GM12878 (cell line): Measurements from ENCODE around the gene SH3GL3. TPM values are rescaled to one million over a fixed set of nuclear protein-coding genes. Genes with fewer than 3 reads are reported as not detected.

Experiments
- ATAC-seq: fragments of 200-7000 bp; cut with Tn5 transposase; 3 replicates; pipeline ENCODE4 v1.9.1; 2020; ENCODE audit warnings: mild to moderate bottlenecking, moderate library complexity
- BruUV-seq: library from RNA; stranded (reverse); fragments of 400-500 nt; replicated peaks from 2 replicates; lab custom pipeline; 2021; lab: Mats Ljungman, UMichigan
- CTCF ChIA-PET: fragments of 300-600 bp; sonication (Branson Sonifier 250); formaldehyde crosslinking; extraction: SDS; loops from one replicate; lab custom pipeline; 2021; ENCODE audit warnings: inconsistent platforms; lab: Yijun Ruan, JAX
- POLR2A ChIA-PET: fragments of 350-600 bp; formaldehyde crosslinking; extraction: SDS; loops from one replicate; lab custom pipeline; 2021; ENCODE audit warnings: inconsistent platforms; lab: Charles Lee
- RAD21 ChIA-PET: fragments of 300-600 bp; sonication (Branson Sonifier 250); formaldehyde crosslinking; loops from one replicate; lab custom pipeline; 2023; ENCODE audit warnings: antibody characterized with exemption; ENCODE audit not compliant: unreplicated experiment; lab: Charles Lee
- SMC1A ChIA-PET: fragments of 300-600 bp; sonication (Branson Sonifier 250); formaldehyde crosslinking; loops from one replicate; lab custom pipeline; 2023; ENCODE audit not compliant: unreplicated experiment, uncharacterized antibody; lab: Charles Lee
- DNase-seq: peaks from one replicate; pipeline ENCODE4 v3.0.0-alpha.2; 2011; ENCODE audit warnings: low read depth, low spot score
- FAIRE-seq: peaks from 3 replicates; lab custom pipeline; 2011; peaks lifted over from hg19 to GRCh38; lab: Jason Lieb, UNC
- H2AFZ ChIP-seq: 2 replicates; pipeline ENCODE4 v1.6.0; 2011; ENCODE audit warnings: low read depth, low read length, control low read depth; ENCODE audit not compliant: control insufficient read depth
- H3K27ac ChIP-seq: 2 replicates; pipeline ENCODE4 v1.5.1; 2011; ENCODE audit warnings: control low read depth; ENCODE audit not compliant: control insufficient read depth, insufficient read depth
- H3K27me3 ChIP-seq, 2 experiments: replicated peaks in 1 of 2; 2 replicates each; pipeline versions ENCODE4 v1.6.0 to v1.6.1; 2011; ENCODE audit warnings: low read length in 1 of 2; ENCODE audit not compliant: control insufficient read depth in 2 of 2, insufficient read depth in 2 of 2
- H3K36me3 ChIP-seq, 2 experiments: 2 replicates each; pipeline ENCODE4 v1.5.1; 2011; ENCODE audit warnings: low read length in 1 of 2; ENCODE audit not compliant: control insufficient read depth in 2 of 2, insufficient read depth in 2 of 2
- H3K4me1 ChIP-seq: 2 replicates; pipeline ENCODE4 v1.6.1; 2011; ENCODE audit warnings: mild to moderate bottlenecking, low read length, moderate library complexity, mixed read lengths; ENCODE audit not compliant: control insufficient read depth, insufficient read depth
- H3K4me2 ChIP-seq: 2 replicates; pipeline ENCODE4 v1.6.0; 2011; ENCODE audit warnings: control low read depth; ENCODE audit not compliant: control insufficient read depth, insufficient read depth
- H3K4me3 ChIP-seq: fragments of 200-600 bp; sonication (generic); 2 replicates; pipeline ENCODE4 v1.5.1; 2016
- H3K79me2 ChIP-seq: 2 replicates; pipeline ENCODE4 v1.6.0; 2011; ENCODE audit warnings: low read length; ENCODE audit not compliant: control insufficient read depth, insufficient read depth
- H3K9ac ChIP-seq: 2 replicates; pipeline ENCODE4 v1.8.0; 2011; ENCODE audit warnings: low read length, control low read depth, mixed read lengths; ENCODE audit not compliant: control insufficient read depth, insufficient read depth
- H3K9me3 ChIP-seq: replicated peaks from 3 replicates; pipeline ENCODE4 v1.5.1; 2011; ENCODE audit warnings: mild to moderate bottlenecking, low read length; ENCODE audit not compliant: control insufficient read depth, insufficient read depth
- H4K20me1 ChIP-seq: 2 replicates; pipeline ENCODE4 v1.6.0; 2011; ENCODE audit not compliant: control insufficient read depth, insufficient read depth
- ASH2L ChIP-seq: fragments of 300-600, 200-600 bp; sonication (generic); IDR thresholded peaks from 2 replicates; pipeline ENCODE4 v1.6.1; 2017; ENCODE audit warnings: low read depth, mild to moderate bottlenecking, borderline replicate concordance
- BHLHE40 ChIP-seq, 2 experiments: fragments of 450-650 bp in 1 of 2; IDR thresholded peaks; 2 replicates each; pipeline ENCODE4 v1.6.1; 2011 to 2017; ENCODE audit warnings: low read depth in 2 of 2, borderline replicate concordance in 1 of 2, improper control_type of control experiment in 1 of 2, low read length in 1 of 2, mild to moderate bottlenecking in 1 of 2
- CHD4 ChIP-seq: fragments of 200-600 bp; sonication (generic); IDR thresholded peaks from 2 replicates; pipeline ENCODE4 v1.6.1; 2016; ENCODE audit warnings: mild to moderate bottlenecking
- ETV6 ChIP-seq, 2 experiments: fragments of 450-650 bp in 1 of 2; IDR thresholded peaks in 1 of 2; conservative IDR thresholded peaks in 1 of 2; 2 replicates each; pipeline ENCODE4 v1.6.1; 2014; ENCODE audit warnings: antibody characterized with exemption in 1 of 2, borderline replicate concordance in 1 of 2, low read depth in 1 of 2, mild to moderate bottlenecking in 1 of 2, moderate library complexity in 1 of 2
- MTA2 ChIP-seq: fragments of 450-650 bp; IDR thresholded peaks from 2 replicates; pipeline ENCODE4 v1.6.1; 2016; ENCODE audit warnings: low read depth, mild to moderate bottlenecking, moderate library complexity
- SIX5 ChIP-seq: IDR thresholded peaks from 2 replicates; pipeline ENCODE4 v1.6.1; 2011; ENCODE audit warnings: mild to moderate bottlenecking, low read depth, low read length, moderate library complexity; ENCODE audit not compliant: severe bottlenecking
- SMARCA5 ChIP-seq: fragments of 450-650 bp; IDR thresholded peaks from 2 replicates; pipeline ENCODE4 v1.6.1; 2017; ENCODE audit warnings: mild to moderate bottlenecking
- SUPT20H ChIP-seq: IDR thresholded peaks from 2 replicates; pipeline ENCODE4 v1.6.1; 2011; ENCODE audit warnings: low read depth, mild to moderate bottlenecking, low read length, moderate library complexity, borderline replicate concordance; ENCODE audit not compliant: control insufficient read depth
- TAF1 ChIP-seq: IDR thresholded peaks from 2 replicates; pipeline ENCODE4 v1.6.1; 2011; ENCODE audit warnings: mild to moderate bottlenecking, low read depth, low read length, borderline replicate concordance
- USF1 ChIP-seq: IDR thresholded peaks from 2 replicates; pipeline ENCODE4 v1.6.1; 2011; ENCODE audit warnings: borderline replicate concordance, low read depth, mild to moderate bottlenecking, moderate library complexity, mixed read lengths, low read length; ENCODE audit not compliant: insufficient read depth; ENCODE audit errors: extremely low read length
- ZBTB11 ChIP-seq: fragments of 450-650 bp; formaldehyde crosslinking; IDR thresholded peaks from 2 replicates; pipeline ENCODE4 v1.5.0; 2022; ENCODE audit warnings: mild to moderate bottlenecking, missing genetic modification characterization
- WGBS: methylation state at CpG from one replicate; pipeline ENCODE4 v1.1.6; 2016; ENCODE audit warnings: low lambda C conversion rate; ENCODE audit not compliant: insufficient replicate concordance, insufficient coverage; ENCODE audit errors: missing lambda C conversion rate; 5-methylcytosine and 5-hydroxymethylcytosine counted together
- in situ Hi-C: fragments of 300-500 bp; cut with MboI; formaldehyde crosslinking; loops from 9 replicates; pipeline ENCODE4 v1.14.3; 2018; ENCODE audit warnings: mixed read lengths
- intact Hi-C: fragments of 100-400 bp; cut with micrococcal nuclease; formaldehyde crosslinking; loops from one replicate; pipeline ENCODE4 v1.14.2; 2022; ENCODE audit not compliant: unreplicated experiment
- polyA plus RNA-seq, 11 experiments: library from polyadenylated mRNA; depleted of rRNA in 4 of 11; unstranded in 6 of 11; stranded (reverse) in 5 of 11; fragments of >200 nt; fragmentation: Nextera tagmentation in 4 of 11; fragmentation: Illumina TruSeq in 1 of 11; extraction: Ambion mirVana in 4 of 11; extraction: Trizol in 1 of 11; gene quantifications; 1 replicate in 1 of 11; 2 replicates in 10 of 11; pipeline versions ENCODE4 v1.2.1 to v1.2.3, GENCODE V29; 2011 to 2016; ENCODE audit warnings: inconsistent platforms in 2 of 11, missing spikeins in 2 of 11, low read depth in 1 of 11
- total RNA-seq, 4 experiments: library from RNA; depleted of rRNA in 3 of 4; stranded (reverse); fragments of >200 nt in 3 of 4; fragmentation: Illumina TruSeq in 1 of 4; extraction: Trizol in 1 of 4; gene quantifications; 2 replicates each; pipeline versions ENCODE4 v1.2.1 to v1.2.3, GENCODE V29; 2013 to 2021

The SH3GL3 gene
- total and polyA plus RNA-seq, 10 of the 15 experiments (the other 5 are each of a cell fraction or from before 2014, with no cell fraction given): not detected

GRCh38 chr15:83533410-83533962, 86.3 kb downstream of the SH3GL3 start:
- FAIRE-seq: no peak
- CTCF ChIA-PET: no interaction called here

GRCh38 chr15:83537606-83538005, 90.5 kb downstream of the SH3GL3 start:
- DNase-seq (no peak), FAIRE-seq (no peak), ATAC-seq (no peak)
- Histone ChIP-seq H4K20me1 (no peaks in the 10 kb centered on the region), H3K9me3 (no peaks in the 10 kb centered on the region), H3K9ac (no peak overlapping the region), H3K4me2 (no peak overlapping the region), H3K27ac (no peak overlapping the region), H3K79me2 (no peaks in the 10 kb centered on the region), H2AFZ (no peak overlapping the region), H3K4me3 (no peak overlapping the region), H3K27me3 (no peaks in the 10 kb centered on the region), H3K36me3 (no peaks in the 10 kb centered on the region), H3K4me1 (no peaks in the 10 kb centered on the region)
- WGBS: 69% methylated on average over 2 of the region's 2 CpGs
- POLR2A ChIA-PET: no interaction called here
- SMC1A ChIA-PET: no interaction called here
- CTCF ChIA-PET: no interaction called here
- intact Hi-C loops (no loop called here), in situ Hi-C loops (no loop called here)
- BruUV-seq: no TSS peak
- RAD21 ChIA-PET: no interaction called here
- TF ChIP-seq TAF1: no peak
- TF ChIP-seq BHLHE40 (IDR thresholded peaks at IDR 0.05; ENCODE audit: borderline replicate concordance in 1 of 2, low read depth in 2 of 2, low read length in 1 of 2): no peak
- no peak for TF ChIP-seq ZBTB11 (CRISPR knock-in tag)
- no peak for TF ChIP-seq SMARCA5
- TF ChIP-seq SIX5: no peak
- TF ChIP-seq MTA2: no peak
- no peak for TF ChIP-seq ETV6 (conservative IDR thresholded peaks at IDR 0.05 in 1 of 2, IDR thresholded peaks at IDR 0.05 in 1 of 2; ENCODE audit: borderline replicate concordance in 1 of 2, low read depth in 1 of 2)
- no peak for TF ChIP-seq USF1
- TF ChIP-seq SUPT20H: no peak

More at GRCh38 chr15:83533410-83533962, 86.3 kb downstream of the SH3GL3 start:
- H3K4me3 ChIP-seq: no peak overlapping the region
- ChIA-PET POLR2A (interaction anchor here (0.7 kb wide), 1 partner anchor 52 kb away, joined by 3 read pairs; no protein-coding TSS in a partner anchor), SMC1A (interaction anchor here (0.6 to 1.0 kb wide), 2 partner anchors 116 to 143 kb away, joined by 3 to 4 read pairs; no protein-coding TSS in a partner anchor), RAD21 (no interaction called here)
- H2AFZ ChIP-seq: no peak overlapping the region
- intact Hi-C loops: no loop called here
- H4K20me1 ChIP-seq: no peaks in the 10 kb centered on the region; the same call in 1 of the 2 replicates
- H3K27ac ChIP-seq: no peak overlapping the region
- no peaks in the 10 kb centered on the region for H3K27me3 ChIP-seq
- in situ Hi-C loops: no loop called here
- H3K4me1 ChIP-seq: no peaks in the 10 kb centered on the region
- TF ChIP-seq CHD4 (no peak), ASH2L (no peak)
- DNase-seq: no peak
- 0% methylated on average over 4 of the region's 4 CpGs for WGBS
- no peaks in the 10 kb centered on the region for H3K79me2 ChIP-seq
- no peak overlapping the region for H3K4me2 ChIP-seq
- no TSS peak for BruUV-seq
- no peak overlapping the region for H3K9ac ChIP-seq
- no peaks in the 10 kb centered on the region for H3K36me3 ChIP-seq
- ATAC-seq: no peak
- no peaks in the 10 kb centered on the region; the same call in 2 of the 3 replicates for H3K9me3 ChIP-seq
